IPS DF 19.7 (cell line): ENCODE results near the gene EBLN1.

Experiments
- DNase-seq: peaks from one replicate; pipeline ENCODE4 v3.0.0-alpha.2; 2013; ENCODE audit warnings: low read depth, low spot score

Gene EBLN1

GRCh38 chr10:22217842-22218241, at the start of gene EBLN1:
Gene EBLN1, minus strand, starts transcription at chr10:22218015. Its CDS starts 8,032 bp downstream, at chr10:22209983.
- DNase-seq, result no peak

- no peak for DNase-seq
These were observed 48.2 kb upstream of the EBLN1 start for GRCh38 chr10:22265839-22266537.

- no peak for DNase-seq
These were observed 45.3 kb upstream of the EBLN1 start for GRCh38 chr10:22263106-22263505.

GRCh38 chr10:22259280-22259679, 41.5 kb upstream of the EBLN1 start:
- DNase-seq, result no peak

- no peak for DNase-seq
These were observed 40.7 kb upstream of the EBLN1 start for GRCh38 chr10:22258471-22258870.

- no peak for DNase-seq
These were observed 35.7 kb upstream of the EBLN1 start for GRCh38 chr10:22253580-22253882.

GRCh38 chr10:22252801-22253579, 35.2 kb upstream of the EBLN1 start:
- DNase-seq, result no peak

GRCh38 chr10:22252224-22252800, 34.5 kb upstream of the EBLN1 start:
- no peak for DNase-seq

- no peak for DNase-seq
These were observed 34.0 kb upstream of the EBLN1 start for GRCh38 chr10:22251751-22252223.

- no peak for DNase-seq
These were observed 33.3 kb upstream of the EBLN1 start for GRCh38 chr10:22250897-22251660.

GRCh38 chr10:22247636-22248035, 29.8 kb upstream of the EBLN1 start:
- no peak for DNase-seq

- DNase-seq, result no peak
These were observed 29.0 kb upstream of the EBLN1 start for GRCh38 chr10:22246680-22247391.

GRCh38 chr10:22245567-22245966, 27.8 kb upstream of the EBLN1 start:
- no peak for DNase-seq

GRCh38 chr10:22244855-22245254, 27.0 kb upstream of the EBLN1 start:
- DNase-seq, result no peak

- no peak for DNase-seq
These were observed 26.2 kb upstream of the EBLN1 start for GRCh38 chr10:22244001-22244400.

GRCh38 chr10:22243321-22243720, 25.5 kb upstream of the EBLN1 start:
- no peak for DNase-seq

GRCh38 chr10:22231260-22231659, 13.4 kb upstream of the EBLN1 start:
- DNase-seq, result no peak

- no peak for DNase-seq
These were observed 12.5 kb upstream of the EBLN1 start for GRCh38 chr10:22230158-22230833.

- no peak for DNase-seq
These were observed 12.0 kb upstream of the EBLN1 start for GRCh38 chr10:22229802-22230157.

GRCh38 chr10:22228943-22229801, 11.4 kb upstream of the EBLN1 start:
- peak; percentile 75 for DNase-seq
